Stimulated activated CD8-positive, alpha-beta memory T cell treated with anti-CD3 and anti-CD28 coated beads, Interleukin-4, amount 100 ng/mL, for 24 hours (primary cell): ENCODE data around the gene PTPRQ.
"Not testable (repeated sequence)": the region's sequence is repeated elsewhere in the genome, so short reads cannot be mapped to it uniquely, and the experiment has no call there.

Experiments
- DNase-seq: peaks from one replicate; pipeline ENCODE4 v3.0.0-alpha.2; 2020; ENCODE audit warnings: low read depth

Gene PTPRQ

DNA sequence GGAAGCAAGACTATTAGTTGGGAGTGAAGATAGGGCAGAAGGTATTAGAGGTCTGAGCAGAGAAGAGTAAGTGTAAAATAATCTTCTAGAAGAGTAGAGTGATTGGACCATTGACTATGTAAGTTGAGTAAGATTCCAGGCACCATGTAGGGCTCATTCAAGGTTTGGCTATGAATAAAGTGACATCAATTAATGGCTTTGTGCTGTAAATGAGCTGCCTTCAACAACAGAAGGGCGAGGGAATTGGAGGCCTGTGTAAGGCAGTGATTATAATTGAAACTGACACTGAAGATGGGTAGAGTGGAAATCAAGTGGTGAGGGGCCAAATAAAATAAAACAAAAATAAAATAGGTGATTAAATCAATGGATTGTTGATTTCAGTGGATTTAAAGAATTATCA lies 26.4 kb downstream of the PTPRQ start:
- DNase-seq: no peak

DNA sequence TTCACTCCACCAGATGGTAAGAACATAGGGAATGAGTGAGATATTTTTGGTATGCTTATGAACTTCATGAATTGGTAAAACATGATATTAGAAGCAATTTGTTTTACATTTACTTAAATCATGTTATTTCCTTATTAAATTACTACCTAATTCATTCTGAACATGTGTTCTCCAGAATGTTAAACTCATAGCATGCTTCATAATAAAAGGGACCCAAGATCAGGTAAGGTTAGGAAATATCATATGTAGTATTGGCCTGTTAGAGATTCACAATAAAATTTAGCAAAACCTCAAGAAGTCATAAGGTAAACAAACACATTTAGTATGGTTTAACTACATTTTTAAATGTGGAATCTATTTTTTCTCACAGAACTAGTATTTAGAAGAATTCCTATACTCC lies 28.2 kb downstream of the PTPRQ start:
- DNase-seq: no peak

DNA sequence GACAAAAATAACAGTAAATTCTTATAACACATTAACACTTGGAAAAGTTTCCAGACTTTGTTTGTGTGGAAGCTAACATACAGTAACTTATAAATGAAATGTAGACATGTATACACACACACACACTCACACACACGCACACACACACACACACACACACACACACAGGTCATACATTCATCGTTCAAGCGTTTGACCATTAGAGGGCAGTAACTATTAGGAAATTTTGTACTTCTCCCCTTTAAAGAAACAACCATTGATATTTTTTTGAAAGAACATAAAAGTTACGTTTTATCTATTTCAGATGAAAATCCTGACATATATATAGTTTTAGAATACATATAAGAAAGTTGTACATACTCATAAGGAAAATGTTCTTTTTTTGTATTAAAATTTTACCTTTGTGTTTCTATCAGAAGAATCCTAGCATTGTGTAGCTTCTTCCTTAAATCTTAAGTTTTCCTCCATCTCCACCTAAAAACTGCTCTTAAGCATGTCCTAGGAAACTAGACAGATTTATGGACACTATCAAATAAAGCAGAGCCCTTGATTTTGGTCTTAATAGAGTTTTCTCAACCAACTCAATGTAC lies 29.0 kb downstream of the PTPRQ start:
- DNase-seq: no peak

DNA sequence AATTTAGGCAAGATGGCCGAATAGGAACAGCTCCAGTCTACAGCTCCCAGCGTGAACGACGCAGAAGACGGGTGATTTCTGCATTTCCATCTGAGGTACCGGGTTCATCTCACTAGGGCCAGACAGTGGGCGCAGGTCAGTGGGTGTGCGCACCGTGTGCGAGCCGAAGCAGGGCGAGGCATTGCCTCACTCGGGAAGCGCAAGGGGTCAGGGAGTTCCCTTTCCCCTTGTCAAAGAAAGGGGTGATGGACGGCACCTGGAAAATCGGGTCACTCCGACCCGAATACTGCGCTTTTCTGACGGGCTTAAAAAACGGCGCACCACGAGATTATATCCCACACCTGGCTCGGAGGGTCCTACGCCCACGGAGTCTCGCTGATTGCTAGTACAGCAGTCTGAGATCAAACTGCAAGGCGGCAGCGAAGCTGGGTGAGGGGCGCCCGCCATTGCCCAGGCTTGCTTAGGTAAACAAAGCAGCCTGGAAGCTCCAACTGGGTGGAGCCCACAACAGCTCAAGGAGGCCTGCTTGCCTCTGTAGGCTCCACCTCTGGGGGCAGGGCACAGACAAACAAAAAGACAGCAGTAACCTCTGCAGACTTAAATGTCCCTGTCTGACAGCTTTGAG lies 33.6 kb downstream of the PTPRQ start:
- not testable (repeated sequence) for DNase-seq

DNA sequence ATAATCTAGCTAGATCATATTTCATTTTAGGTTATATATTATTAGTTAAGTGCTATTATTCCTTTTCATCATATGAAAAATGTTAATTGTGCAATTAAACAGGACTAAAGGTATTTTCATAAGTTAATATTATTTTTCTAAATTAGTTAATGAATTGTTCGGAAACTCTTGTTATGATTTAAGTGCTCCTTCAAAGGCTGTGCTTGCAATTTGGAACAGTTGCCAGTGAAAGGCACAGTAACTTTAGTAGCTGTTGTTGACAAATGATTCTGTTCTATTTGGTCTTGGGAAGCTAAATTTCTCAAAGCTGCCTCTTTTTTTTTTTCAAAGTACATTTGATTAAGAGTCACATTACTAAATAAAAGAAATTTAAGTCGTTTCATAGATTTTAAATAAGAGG lies 40.7 kb downstream of the PTPRQ start:
- DNase-seq: no peak

DNA sequence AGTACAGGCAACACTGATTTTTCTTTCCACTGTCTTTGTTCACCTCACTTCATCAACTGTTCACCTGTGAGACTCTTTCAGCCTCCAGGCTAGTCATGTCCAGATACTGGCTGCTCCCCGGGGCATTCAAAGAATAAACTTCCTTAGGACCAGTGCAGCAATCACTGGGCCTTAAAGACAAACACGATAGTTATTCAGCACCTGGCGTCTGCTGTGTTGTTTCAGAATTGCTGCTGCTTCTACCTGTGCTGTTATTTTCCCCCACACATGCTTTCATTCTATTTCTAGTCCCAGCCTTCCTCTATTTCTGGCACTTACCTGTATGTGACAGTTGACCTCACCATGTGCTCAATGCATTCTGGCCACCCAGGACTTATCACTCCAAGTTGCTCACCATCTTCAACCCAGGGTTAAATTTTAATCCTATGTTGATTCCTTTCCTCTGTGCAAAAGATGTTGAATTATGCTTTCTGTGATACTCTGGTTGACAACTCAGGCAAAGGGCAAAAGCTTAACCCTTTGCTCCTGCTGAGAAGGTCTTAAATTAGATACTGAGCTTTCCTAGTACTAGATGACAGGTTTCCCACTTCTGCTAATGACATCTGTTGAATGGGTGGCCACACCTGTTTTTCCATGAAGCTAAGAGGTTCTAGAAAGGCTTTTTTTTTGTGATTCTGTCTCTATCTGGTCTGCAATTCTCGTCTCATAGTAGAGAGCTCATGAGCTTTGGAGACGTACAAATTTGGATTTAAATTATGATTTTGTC lies 41.4 kb downstream of the PTPRQ start:
- no peak for DNase-seq

DNA sequence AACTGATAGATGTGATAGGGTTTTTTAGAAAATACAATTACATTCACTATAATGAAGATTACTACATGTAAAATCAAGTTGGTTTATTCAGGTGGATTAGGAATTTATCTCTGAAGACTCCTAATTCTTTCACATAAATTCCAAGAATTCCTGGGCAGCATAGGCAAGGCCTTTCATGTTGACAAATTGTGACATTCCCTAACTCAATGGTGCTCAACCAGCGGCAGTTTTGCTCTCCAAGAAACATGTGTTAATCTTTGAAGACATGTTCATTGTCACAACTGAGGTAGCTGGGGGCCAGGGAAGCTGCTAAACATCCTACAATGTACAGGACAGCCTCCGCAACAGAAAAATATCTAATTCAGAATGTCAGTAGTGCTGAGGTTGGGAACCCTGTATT lies 46.3 kb downstream of the PTPRQ start:
- no peak for DNase-seq

DNA sequence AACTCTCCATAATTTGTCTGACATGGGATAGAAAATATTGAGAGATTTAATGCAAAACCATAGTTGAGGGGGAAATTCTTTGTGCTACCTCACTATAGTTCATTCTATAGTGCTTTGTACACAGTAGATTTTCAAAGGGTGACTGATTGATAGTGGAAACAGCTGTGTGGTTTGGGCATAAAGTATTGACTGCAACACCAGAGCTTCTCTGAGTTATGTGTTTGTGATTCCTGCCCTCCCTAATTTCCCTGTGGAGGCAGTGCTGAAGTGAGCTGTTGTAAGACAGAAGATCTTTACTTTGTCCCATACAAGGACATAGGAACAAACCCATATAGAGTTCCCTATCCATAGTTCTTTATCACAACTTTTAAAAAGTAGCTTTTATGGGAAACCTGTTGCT lies 47.1 kb downstream of the PTPRQ start:
- DNase-seq: no peak

DNA sequence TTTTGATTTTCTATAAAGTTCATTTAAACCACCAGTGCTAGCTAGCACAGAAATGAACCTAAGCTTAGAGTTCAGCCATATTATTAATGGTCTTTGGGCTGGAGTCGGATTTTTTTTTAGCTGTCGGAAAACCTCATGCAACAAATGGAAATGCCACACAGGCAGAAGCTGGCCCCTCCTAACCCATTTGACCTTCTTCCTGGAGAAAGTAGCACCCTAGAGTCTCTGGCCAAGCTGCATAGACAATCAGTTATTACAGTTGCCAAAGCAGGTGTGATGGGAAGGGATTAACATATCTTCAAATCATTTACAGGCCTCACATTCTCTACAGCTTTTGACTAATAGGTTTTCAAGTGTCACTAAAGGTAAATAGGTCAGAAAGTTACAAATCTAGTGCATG lies 49.4 kb downstream of the PTPRQ start:
- no peak for DNase-seq

DNA sequence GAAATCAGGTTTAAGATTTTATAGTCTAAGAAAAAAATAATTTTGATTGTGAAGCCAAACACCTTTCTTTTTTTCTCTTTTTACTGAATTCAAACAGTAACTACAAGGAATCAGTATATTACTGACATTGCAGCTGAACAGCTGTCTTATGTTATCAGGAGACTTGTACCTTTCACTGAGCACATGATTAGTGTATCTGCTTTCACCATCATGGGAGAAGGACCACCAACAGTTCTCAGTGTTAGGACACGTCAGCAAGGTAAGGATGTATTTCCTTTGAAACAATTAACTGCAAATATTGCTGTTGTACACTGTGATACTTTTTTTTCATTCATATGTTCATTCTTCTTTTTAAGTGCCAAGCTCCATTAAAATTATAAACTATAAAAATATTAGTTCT lies 50.8 kb downstream of the PTPRQ start:
- no peak for DNase-seq

DNA sequence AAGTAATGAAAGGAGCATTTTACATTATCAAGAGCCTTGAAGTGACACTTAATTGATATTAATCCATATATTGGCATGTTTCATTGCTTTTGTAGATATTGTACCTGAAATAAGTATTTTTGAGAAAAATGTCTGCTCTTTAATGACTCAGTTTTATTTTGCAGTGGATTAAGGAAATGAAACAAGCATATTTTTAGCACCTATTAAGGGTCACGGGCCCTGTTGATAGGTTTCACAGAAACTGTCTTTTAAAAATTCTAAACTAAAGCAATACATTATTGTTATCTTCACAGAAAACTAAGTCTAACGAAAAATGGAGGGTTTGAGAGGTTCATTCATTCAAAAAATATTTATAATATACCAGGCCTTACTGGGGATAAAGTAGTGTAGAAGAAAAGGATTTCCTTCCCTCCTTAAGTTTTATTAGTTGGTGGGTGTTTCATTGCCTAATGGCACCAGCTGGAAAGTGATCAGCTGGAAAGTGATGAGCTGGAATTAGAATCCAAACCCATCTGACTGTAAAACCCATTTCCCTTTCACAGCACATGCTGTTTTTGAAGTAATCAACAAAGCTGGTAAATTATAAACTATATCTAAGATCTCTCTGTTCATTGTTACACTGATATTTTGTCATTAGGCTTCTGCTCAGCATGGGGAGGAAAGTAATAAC lies 54.2 kb downstream of the PTPRQ start:
- DNase-seq: no peak

DNA sequence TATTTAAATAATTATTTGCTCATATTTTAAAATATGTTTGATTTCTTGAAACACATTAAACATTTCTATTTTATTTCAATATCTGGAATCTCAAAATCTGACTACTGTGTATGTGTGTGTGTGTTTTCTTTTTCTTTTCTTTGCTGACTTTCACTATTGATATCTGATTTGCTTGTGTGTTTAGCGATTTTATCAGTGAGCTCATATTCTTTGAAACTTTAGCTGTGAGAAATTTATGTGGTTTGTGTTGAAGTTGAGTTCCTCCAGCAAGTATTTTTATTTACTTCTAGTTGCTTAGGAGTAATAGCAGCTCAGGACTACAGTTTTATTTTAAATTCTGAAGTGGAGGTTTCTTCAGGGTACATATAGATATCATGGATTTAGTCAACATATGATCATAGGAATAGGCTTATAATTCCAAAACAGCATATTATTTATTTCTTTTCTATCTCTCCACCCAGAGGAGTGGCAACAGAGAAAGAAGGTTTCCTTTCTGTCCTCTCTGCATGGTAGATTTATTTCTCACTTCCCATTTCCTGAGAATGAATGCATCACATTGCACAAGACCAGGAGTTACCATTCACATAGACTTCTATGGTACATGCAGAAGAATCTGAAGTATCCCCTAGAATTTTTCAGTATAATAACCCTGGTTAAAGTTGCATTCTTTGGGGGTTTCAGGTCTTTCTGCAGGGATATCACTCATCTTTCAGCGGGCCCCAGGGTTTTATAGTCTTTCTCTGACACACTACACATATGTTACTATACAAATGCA lies 60.5 kb downstream of the PTPRQ start:
- DNase-seq: no peak

DNA sequence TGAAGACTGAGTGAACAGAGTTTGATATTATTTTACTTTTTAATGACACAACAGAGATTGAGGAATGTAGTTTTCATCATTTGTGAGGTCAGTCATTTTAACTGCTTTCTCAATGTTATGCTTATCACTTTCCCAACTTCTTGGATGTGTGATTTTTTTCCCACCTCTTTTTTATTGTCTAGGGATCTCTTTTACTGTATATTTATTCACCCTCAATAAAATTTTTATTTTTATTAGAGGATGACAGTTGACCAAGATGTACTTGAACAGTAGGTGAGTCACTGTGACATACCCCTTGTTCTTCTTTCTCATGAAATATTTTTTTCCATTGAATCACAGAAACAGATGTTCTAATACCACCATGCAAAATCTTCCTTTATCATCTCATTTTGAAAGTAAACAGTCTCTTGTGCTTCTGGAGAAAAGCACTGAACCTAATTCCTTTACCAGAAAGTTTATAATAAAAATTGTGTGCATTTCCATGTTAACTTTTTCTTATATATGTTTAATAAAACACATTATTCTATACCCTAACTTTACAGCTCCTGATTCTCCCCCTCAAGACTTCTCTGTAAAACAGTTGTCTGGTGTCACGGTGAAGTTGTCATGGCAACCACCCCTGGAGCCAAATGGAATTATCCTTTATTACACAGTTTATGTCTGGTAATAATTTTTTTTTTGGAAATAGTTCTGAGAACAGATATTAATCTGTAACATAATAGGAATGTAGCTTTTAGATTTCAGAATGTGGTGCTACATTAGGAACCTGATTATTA lies 65.9 kb downstream of the PTPRQ start:
- DNase-seq: no peak

DNA sequence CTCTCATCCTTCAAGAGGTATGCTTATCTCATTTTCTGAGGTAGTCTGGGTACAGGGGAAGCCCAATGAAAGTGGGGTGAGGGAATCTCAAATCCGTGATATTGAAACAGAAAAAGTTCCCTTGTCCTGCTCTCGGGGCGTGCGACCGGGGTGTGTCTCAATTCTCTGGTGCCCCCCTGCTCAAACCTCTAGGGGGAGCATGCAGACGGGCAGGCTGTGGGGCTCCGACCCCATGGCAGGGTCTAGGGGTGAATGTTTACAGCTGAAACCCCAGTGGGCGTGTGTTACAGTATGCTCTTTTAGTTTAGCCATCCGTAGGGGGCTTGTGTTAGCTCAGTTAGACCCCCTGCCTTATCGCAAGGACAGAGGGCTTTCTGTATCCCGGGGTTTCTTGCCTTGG lies 68.7 kb downstream of the PTPRQ start:
- no peak for DNase-seq

DNA sequence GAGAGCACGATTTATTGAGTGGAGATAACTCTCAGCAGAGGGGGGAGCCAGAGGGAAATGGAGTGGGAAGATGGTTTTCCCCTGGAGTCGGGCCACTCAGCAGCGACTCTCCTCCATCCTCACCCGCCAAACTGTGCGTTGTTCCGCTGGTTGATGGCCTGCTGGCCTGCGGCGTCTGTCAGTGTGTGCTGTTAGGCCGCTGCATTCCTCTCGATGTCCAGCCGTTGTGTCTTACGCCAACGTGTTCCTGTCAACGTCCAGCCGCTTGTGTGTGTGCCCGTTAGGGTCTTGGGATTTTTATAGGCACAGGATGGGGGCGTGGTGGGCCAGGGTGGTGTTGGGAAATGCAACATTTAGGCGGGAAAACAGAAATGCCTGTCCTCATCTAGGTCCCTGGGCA lies 69.2 kb downstream of the PTPRQ start:
- DNase-seq: no peak

DNA sequence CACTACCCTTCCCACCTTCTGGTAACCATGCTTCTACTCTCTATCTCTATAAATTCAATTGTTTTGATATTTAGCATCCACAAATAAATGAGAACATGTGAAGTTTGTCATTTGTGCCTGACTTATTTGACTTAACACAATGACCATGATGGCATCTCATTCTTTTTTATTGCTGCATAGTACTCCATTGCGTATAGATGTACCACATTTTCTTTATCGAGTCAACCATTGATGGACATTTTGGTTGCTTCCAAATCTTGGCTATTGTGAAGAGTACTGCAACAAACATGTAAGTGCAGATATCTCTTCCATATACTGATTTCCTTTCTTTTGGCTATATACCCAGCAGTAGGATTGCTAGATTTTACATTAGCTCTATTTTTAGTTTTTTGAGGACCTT lies 73.6 kb downstream of the PTPRQ start:
- no peak for DNase-seq

DNA sequence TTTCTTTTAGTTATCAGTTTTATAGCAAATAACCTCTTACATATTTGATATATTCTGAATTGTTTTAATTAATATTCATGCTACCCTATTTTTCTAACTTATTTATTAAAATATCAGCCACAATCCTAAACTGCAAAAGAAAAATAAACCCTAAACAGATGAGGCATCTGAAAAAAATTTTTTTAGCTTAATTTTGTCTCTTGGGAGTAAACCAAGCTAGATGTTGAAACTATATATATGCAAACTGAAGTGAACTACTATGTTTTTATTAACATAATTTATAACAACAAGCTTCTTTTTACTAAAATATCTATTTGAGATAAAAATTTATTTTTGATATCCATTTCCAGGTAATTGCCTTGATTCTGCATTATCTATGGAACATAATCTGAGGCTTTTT lies 87.6 kb downstream of the PTPRQ start:
- DNase-seq: no peak

DNA sequence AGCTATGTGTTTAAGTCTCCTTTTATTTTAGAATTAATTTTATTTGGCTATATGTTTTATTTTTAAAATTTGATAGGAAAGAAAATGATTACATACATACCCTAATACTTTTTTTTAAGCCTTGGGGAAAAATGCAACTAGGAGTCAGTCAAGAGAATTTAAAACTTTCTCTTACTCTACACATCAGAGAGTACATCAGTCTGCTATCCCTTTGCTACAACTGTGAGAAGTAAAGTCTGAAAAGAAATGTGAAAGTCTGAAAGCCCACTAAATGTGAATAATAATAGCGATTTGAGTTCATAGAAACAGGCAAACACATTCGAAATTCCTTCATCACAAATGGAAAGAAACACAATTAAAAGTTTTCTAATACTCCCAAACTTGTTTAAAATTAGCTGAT lies 95.0 kb downstream of the PTPRQ start:
- DNase-seq: no peak

DNA sequence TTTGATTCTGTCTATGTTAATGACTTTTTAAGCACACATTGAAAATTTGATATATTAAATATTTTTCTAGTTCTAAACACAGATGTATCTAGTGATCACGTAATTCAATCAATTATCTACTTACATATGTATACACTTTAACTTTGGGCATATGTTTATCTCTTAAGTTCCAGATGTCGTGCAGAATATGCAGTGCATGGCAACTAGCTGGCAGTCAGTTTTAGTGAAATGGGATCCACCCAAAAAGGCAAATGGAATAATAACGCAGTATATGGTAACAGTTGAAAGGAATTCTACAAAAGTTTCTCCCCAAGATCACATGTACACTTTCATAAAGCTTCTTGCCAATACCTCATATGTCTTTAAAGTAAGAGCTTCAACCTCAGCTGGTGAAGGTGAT lies 105.3 kb downstream of the PTPRQ start:
- no peak for DNase-seq

DNA sequence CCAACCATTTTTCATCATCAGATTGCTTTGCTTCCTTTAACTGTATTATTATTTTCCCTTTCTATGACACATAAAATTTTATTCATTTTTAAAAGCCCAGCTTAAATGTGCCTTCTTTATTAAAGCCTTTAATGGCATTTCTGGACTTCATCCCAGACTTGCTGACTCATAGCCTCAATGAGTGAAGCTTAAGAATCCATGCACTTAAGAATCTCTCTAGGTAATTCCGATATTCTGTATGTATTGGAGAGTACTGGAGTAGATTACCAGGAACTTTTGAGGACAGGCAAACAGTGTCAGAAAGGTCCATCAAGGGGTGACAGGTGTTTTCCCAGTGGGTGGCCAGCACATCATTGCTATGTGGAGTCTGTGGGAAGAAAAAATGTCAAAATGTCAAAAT lies 107.9 kb downstream of the PTPRQ start:
- no peak for DNase-seq

DNA sequence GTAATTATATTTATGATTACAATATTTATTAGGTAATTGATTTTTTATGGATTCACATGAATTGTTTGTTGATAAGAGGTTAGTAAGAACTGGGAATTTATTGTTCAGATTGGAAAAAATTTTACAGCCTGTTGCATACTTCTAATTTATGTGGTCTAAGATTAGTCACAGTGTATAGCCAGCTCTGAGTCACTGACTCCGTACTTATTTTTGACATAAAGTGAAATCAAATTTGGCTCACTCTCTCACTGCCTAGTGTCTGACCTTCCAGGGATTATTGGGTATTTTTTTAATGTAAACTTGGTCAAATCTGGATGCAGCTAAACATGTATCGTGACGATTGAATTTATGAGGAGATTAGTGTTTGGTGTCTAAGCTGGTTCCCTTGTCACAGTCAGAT lies 109.3 kb downstream of the PTPRQ start:
- DNase-seq: no peak

DNA sequence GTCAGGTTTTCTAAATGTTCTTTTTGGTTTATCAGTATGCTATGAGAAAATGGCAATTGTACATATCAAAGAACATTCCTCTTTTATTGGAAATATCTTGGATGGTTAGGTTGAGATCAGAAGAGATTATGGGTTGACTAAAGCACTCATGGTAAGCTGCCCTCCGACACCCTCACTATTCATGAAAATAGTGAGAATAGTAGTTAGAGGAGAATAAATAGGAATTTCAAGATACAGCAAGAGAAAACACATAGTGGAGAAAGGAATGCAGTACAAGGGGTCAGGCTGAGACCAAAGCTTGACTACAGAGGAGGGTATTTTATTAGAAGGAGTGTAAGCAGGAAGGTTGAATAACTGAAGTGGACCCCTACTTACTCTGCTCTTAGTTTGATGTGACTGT lies 112.5 kb downstream of the PTPRQ start:
- no peak for DNase-seq
